HEK293 (cell line): ENCODE data around the gene SOX6.

ENCODE experiments used
- CTCF ChIA-PET: fragments of 350-600 bp; formaldehyde crosslinking; extraction: SDS; loops from one replicate; lab custom pipeline; 2021; ENCODE audit warnings: antibody characterized with exemption; lab: Yijun Ruan, JAX
- POLR2A ChIA-PET: fragments of 300-600 bp; formaldehyde crosslinking; extraction: SDS; loops from one replicate; lab custom pipeline; 2020; ENCODE audit warnings: antibody characterized with exemption, inconsistent platforms; lab: Yijun Ruan, JAX
- H3K27ac ChIP-seq: fragments of 200-500 bp; sonication (Bioruptor generic); 2 replicates; pipeline ENCODE4 v1.5.1; 2014; ENCODE audit warnings: low read depth, low read length, control low read depth, inconsistent platforms; ENCODE audit errors: extremely low read depth
- H3K36me3 ChIP-seq, 2 experiments: fragments of 200-500 bp in 1 of 2; sonication (Bioruptor generic) in 1 of 2; 1 replicate in 1 of 2; 2 replicates in 1 of 2; pipeline ENCODE4 v1.5.1; 2014 to 2017; ENCODE audit warnings: inconsistent platforms in 2 of 2, low read length in 2 of 2; ENCODE audit not compliant: control insufficient read depth in 2 of 2, insufficient read depth in 1 of 2
- H3K4me1 ChIP-seq: fragments of 200-500 bp; sonication (Bioruptor generic); 2 replicates; pipeline ENCODE4 v1.5.1; 2014; ENCODE audit warnings: mild to moderate bottlenecking, low read length, inconsistent platforms; ENCODE audit not compliant: control insufficient read depth, insufficient read depth
- H3K4me3 ChIP-seq: 2 replicates; pipeline ENCODE4 v1.5.1; 2011; ENCODE audit warnings: low read depth, mild to moderate bottlenecking, control low read depth, low read length, moderate library complexity
- H3K9me3 ChIP-seq: fragments of 200-500 bp; sonication (Bioruptor generic); 2 replicates; pipeline ENCODE4 v1.5.1; 2014; ENCODE audit warnings: low read depth, low read length, inconsistent platforms; ENCODE audit not compliant: control insufficient read depth, insufficient read depth
- GLIS2 ChIP-seq: fragments of 450-650 bp; formaldehyde crosslinking; IDR thresholded peaks from 2 replicates; pipeline ENCODE4 v1.5.1; 2016; ENCODE audit warnings: missing biosample characterization, missing genetic modification characterization
- HOXA7 ChIP-seq: sonication (generic); formaldehyde crosslinking; IDR thresholded peaks from 2 replicates; pipeline ENCODE4 v1.8.1; 2022; ENCODE audit warnings: missing genetic modification reagents, borderline replicate concordance
- HOXD13 ChIP-seq: sonication (generic); formaldehyde crosslinking; IDR thresholded peaks from 2 replicates; pipeline ENCODE4 v1.8.0; 2022; ENCODE audit warnings: missing genetic modification reagents, borderline replicate concordance
- KLF9 ChIP-seq: fragments of 450-650 bp; formaldehyde crosslinking; IDR thresholded peaks from 2 replicates; pipeline ENCODE4 v1.5.1; 2016; ENCODE audit warnings: missing biosample characterization, missing genetic modification characterization, low read depth
- MYNN ChIP-seq: fragments of 450-650 bp; formaldehyde crosslinking; IDR thresholded peaks from 2 replicates; pipeline ENCODE4 v1.5.1; 2016; ENCODE audit warnings: missing biosample characterization, missing genetic modification characterization, borderline replicate concordance
- PATZ1 ChIP-seq: fragments of 450-650 bp; formaldehyde crosslinking; IDR thresholded peaks from 2 replicates; pipeline ENCODE4 v1.5.1; 2016; ENCODE audit warnings: missing biosample characterization, missing genetic modification characterization
- PRDM1 ChIP-seq: fragments of 450-650 bp; formaldehyde crosslinking; IDR thresholded peaks from 2 replicates; pipeline ENCODE4; 2016; ENCODE audit warnings: missing biosample characterization, missing genetic modification characterization
- TRIM28 ChIP-seq: IDR thresholded peaks from 2 replicates; pipeline ENCODE4 v1.6.1; 2011; ENCODE audit warnings: low read length, control low read depth, borderline replicate concordance
- TSHZ1 ChIP-seq: fragments of 450-650 bp; formaldehyde crosslinking; IDR thresholded peaks from 2 replicates; pipeline ENCODE4 v1.5.1; 2016; ENCODE audit warnings: missing biosample characterization, missing genetic modification characterization, borderline replicate concordance
- ZBTB11 ChIP-seq: fragments of 450-650 bp; formaldehyde crosslinking; conservative IDR thresholded peaks from 2 replicates; pipeline ENCODE4 v1.5.1; 2016; ENCODE audit warnings: low read depth, missing biosample characterization, missing genetic modification characterization
- ZBTB17 ChIP-seq: fragments of 450-650 bp; formaldehyde crosslinking; IDR thresholded peaks from 2 replicates; pipeline ENCODE4 v1.5.1; 2016; ENCODE audit warnings: missing biosample characterization, missing genetic modification characterization
- ZBTB8A ChIP-seq: fragments of 450-650 bp; formaldehyde crosslinking; IDR thresholded peaks from 2 replicates; pipeline ENCODE4 v1.5.1; 2016; ENCODE audit warnings: missing biosample characterization, missing genetic modification characterization
- ZNF175 ChIP-seq: fragments of 450-650 bp; formaldehyde crosslinking; IDR thresholded peaks from 2 replicates; pipeline ENCODE4 v1.5.1; 2016; ENCODE audit warnings: missing biosample characterization, missing genetic modification characterization
- ZNF274 ChIP-seq, 2 experiments: fragments of 200-500 bp in 1 of 2; fragments of 450-650 bp in 1 of 2; sonication (Bioruptor generic) in 1 of 2; formaldehyde crosslinking in 1 of 2; IDR thresholded peaks; 2 replicates each; pipeline versions ENCODE4 v1.5.1 to v1.6.1; 2014 to 2016; ENCODE audit warnings: borderline replicate concordance in 1 of 2, inconsistent platforms in 1 of 2, low read length in 1 of 2, missing biosample characterization in 1 of 2, missing genetic modification characterization in 1 of 2
- ZNF311 ChIP-seq: fragments of 450-650 bp; formaldehyde crosslinking; IDR thresholded peaks from 2 replicates; pipeline ENCODE4 v1.5.1; 2017; ENCODE audit warnings: missing biosample characterization, missing genetic modification characterization, borderline replicate concordance
- ZNF37A ChIP-seq: fragments of 450-650 bp; IDR thresholded peaks from 2 replicates; pipeline ENCODE4 v1.5.1; 2018; ENCODE audit warnings: missing biosample characterization, missing genetic modification characterization
- ZNF394 ChIP-seq: fragments of 450-650 bp; formaldehyde crosslinking; IDR thresholded peaks from 2 replicates; pipeline ENCODE4 v1.5.1; 2016; ENCODE audit warnings: missing biosample characterization, missing genetic modification characterization, mild to moderate bottlenecking, moderate library complexity, borderline replicate concordance
- ZNF473 ChIP-seq: fragments of 450-650 bp; formaldehyde crosslinking; IDR thresholded peaks from 2 replicates; pipeline ENCODE4 v1.5.1; 2017; ENCODE audit warnings: missing biosample characterization, missing genetic modification characterization
- ZNF510 ChIP-seq: fragments of 450-650 bp; formaldehyde crosslinking; IDR thresholded peaks from 2 replicates; pipeline ENCODE4 v1.5.1; 2018; ENCODE audit warnings: mild to moderate bottlenecking, missing genetic modification characterization, missing biosample characterization; ENCODE audit not compliant: insufficient replicate concordance
- ZNF544 ChIP-seq: fragments of 450-650 bp; formaldehyde crosslinking; IDR thresholded peaks from 2 replicates; pipeline ENCODE4 v1.5.0; 2017; ENCODE audit warnings: missing biosample characterization, missing genetic modification characterization
- ZNF571 ChIP-seq: fragments of 450-650 bp; formaldehyde crosslinking; IDR thresholded peaks from 2 replicates; pipeline ENCODE4 v1.5.0; 2017; ENCODE audit warnings: missing biosample characterization, missing genetic modification characterization
- ZNF585B ChIP-seq: fragments of 450-650 bp; formaldehyde crosslinking; IDR thresholded peaks from 2 replicates; pipeline ENCODE4 v1.5.1; 2016; ENCODE audit warnings: missing biosample characterization, missing genetic modification characterization
- ZNF768 ChIP-seq: fragments of 450-650 bp; formaldehyde crosslinking; IDR thresholded peaks from 2 replicates; pipeline ENCODE4 v1.5.1; 2018; ENCODE audit warnings: missing biosample characterization, mild to moderate bottlenecking, missing genetic modification characterization
- ZSCAN30 ChIP-seq: fragments of 450-650 bp; IDR thresholded peaks from 2 replicates; pipeline ENCODE4 v1.5.1; 2018; ENCODE audit warnings: missing biosample characterization, mild to moderate bottlenecking, missing genetic modification characterization, moderate library complexity
- ZSCAN5A ChIP-seq: fragments of 450-650 bp; formaldehyde crosslinking; IDR thresholded peaks from 2 replicates; pipeline ENCODE4 v1.5.1; 2016; ENCODE audit warnings: missing biosample characterization, missing genetic modification characterization

SOX6 gene

GRCh38 chr11:16043617-16044016 is 312.7 kb downstream of the SOX6 start:
- ChIA-PET CTCF (no interaction called here), POLR2A (no interaction called here)
- Histone ChIP-seq H3K4me1 (no peaks in the 10 kb centered on the region), H3K36me3 (no peaks in the 10 kb centered on the region), H3K9me3 (no peaks in the 10 kb centered on the region), H3K27ac (no peak overlapping the region), H3K4me3 (no peak overlapping the region)
- TF ChIP-seq ZSCAN30 (tag by site-specific recombination) (no peak), ZNF394 (tag by site-specific recombination) (no peak), PATZ1 (tag by site-specific recombination) (no peak), ZSCAN5A (tag by site-specific recombination) (no peak), KLF9 (tag by site-specific recombination) (no peak), HOXA7 (CRISPR knock-in tag) (no peak), PRDM1 (no peak), TSHZ1 (no peak), TRIM28 (no peak), MYNN (tag by site-specific recombination) (no peak), ZNF175 (tag by site-specific recombination) (no peak)

GRCh38 chr11:16041207-16041606 is 315.1 kb downstream of the SOX6 start:
- Histone ChIP-seq H3K4me1 (no peaks in the 10 kb centered on the region), H3K9me3 (no peaks in the 10 kb centered on the region), H3K27ac (no peak overlapping the region), H3K36me3 (no peaks in the 10 kb centered on the region), H3K4me3 (no peak overlapping the region)
- POLR2A ChIA-PET, result interaction anchor here (0.6 to 1.0 kb wide), 2 partner anchors 20 to 201 kb away, joined by 3 read pairs; no protein-coding TSS in a partner anchor
- TF ChIP-seq ZNF274 (IDR thresholded peaks at IDR 0.05; ENCODE audit: low read length) (no peak), ZNF274 (tag by site-specific recombination; IDR thresholded peaks at IDR 0.05; ENCODE audit: borderline replicate concordance) (no peak), ZBTB8A (tag by site-specific recombination) (no peak), ZNF510 (tag by site-specific recombination) (no peak), ZNF571 (tag by site-specific recombination) (no peak), ZBTB11 (tag by site-specific recombination) (no peak), ZNF585B (tag by site-specific recombination) (no peak), ZNF37A (no peak), ZNF311 (tag by site-specific recombination) (no peak), HOXD13 (no peak), ZBTB17 (tag by site-specific recombination) (no peak), TRIM28 (no peak), ZNF544 (tag by site-specific recombination) (no peak), ZNF768 (no peak), ZNF473 (tag by site-specific recombination) (no peak), GLIS2 (tag by site-specific recombination) (no peak)
- CTCF ChIA-PET, result interaction anchor here (0.8 to 2.2 kb wide), 7 partner anchors 12 to 573 kb away, joined by 3 to 5 read pairs (median 3); no protein-coding TSS in a partner anchor
